ENCODE results near the gene SMTN.

SMTN gene

DNA sequence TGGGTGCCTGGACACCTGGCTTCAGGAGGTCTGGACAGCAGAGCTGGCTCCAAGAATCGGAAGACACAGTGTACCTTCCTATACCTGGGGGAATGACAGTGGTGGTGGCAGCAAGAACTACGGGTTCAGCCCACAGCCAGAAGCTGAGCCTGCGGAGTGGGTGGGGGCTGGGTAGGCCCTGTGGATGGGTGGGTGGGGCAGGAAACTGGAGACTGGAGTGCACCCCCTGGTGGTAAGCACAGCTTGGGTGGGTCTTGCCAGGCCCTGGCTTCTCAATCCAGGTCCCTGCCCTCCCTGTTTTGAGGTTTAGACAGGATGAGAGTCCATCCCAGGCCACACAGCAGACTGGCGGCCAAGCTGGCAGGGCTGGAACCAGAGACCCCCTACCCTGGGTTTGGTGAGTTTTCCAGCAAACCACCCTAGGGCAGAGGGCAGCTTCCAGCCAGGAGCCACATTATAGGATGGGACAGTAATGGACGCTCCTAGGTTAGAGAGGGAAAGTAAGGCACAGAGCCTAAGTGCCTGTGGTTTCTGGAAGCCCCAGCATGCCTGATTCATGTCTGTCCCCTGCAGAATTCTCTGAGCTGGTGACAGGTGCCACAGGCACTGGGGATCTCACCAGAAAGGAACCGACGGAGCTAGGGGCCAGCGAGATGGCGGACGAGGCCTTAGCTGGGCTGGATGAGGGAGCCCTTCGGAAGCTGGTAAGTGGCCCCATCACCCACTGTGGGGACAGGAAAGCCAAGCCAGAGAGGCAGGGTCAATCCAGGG lies 1.7 kb downstream of the SMTN start:
- no peaks in the 10 kb centered on the region for H3K27me3 Mint-ChIP-seq
- no peaks in the 10 kb centered on the region for H3K9me3 Mint-ChIP-seq
- H3K4me1 Mint-ChIP-seq (ENCODE audit: low read depth), result peaks cover 41% of the 10 kb centered on the region
- peak overlapping the region; percentile 91 for H3K4me3 Mint-ChIP-seq
- peak overlapping the region; percentile 69 for H3K27ac Mint-ChIP-seq
- peaks cover 9% of the 10 kb centered on the region for H3K36me3 Mint-ChIP-seq (ENCODE audit: low read depth)
- peak; percentile 70 for DNase-seq

DNA sequence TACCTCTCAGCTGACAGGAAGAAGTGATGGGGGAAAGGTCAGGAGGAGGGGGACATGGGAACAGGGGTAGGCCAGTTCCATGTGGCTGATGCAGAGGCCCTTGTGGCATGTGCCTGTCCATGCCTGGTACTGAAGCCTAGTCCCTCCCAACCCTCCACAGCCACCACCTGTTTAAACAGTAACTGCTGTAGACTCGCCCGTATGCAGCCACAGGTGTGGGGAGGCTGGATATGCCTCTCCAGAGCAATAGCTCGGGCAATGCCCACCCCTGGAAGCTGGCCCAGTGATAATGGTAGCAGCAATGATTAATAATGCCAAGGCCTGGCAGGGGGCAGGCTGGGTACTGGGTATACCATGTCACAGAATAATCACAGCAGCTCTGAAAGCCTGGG lies 2.3 kb downstream of the SMTN start:
- Mint-ChIP-seq H3K36me3 (ENCODE audit: low read depth) (peaks cover 9% of the 10 kb centered on the region), H3K27me3 (no peaks in the 10 kb centered on the region), H3K4me1 (ENCODE audit: low read depth) (peaks cover 41% of the 10 kb centered on the region), H3K9me3 (no peaks in the 10 kb centered on the region), H3K4me3 (peak overlapping the region; percentile 91), H3K27ac (peak overlapping the region; percentile 93)
- DNase-seq, result no peak

DNA sequence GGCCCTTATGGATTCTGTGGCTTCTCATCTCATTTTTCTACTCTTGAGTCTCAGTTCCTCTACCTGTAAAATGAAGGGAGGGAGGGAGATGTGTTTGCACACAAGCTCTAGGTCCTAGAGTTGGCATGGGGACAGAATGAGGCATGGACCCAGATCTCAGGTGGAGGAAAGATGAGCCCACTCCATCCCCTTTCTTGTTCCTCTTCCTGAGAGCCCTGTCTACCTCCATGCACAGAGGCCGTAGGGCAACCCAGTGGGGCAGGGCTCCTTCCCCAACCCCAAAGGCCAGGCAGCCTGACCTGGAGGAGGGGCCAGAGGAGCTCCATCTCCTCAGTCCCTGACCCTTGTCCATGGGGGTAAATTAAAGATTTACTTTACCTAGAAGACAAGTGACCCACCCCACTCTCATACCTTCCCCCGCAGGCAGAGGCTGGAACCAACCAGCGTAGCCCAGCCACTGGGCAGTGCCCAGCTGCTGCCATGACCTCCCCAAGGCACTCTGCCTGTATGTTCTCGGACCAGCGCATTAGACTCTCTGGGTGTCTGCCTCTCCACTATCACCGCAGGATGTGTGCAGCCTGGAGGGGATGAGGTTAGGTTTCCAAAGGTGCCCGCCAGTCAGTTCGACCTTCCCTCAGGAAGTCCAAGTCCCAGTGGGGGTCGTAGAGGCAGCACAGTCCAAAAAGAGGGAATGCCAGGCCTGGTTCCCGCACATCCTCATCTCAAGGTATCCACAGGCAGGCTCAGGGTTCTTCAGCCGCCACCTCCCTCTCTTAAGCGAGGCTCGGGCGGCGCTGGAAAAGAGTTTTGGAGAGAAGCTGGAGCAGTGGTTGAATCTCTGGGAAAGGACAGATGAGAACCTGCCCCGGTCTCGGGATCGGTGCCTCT lies 3.0 kb downstream of the SMTN start:
- peaks cover 41% of the 10 kb centered on the region for H3K4me1 Mint-ChIP-seq (ENCODE audit: low read depth)
- DNase-seq, result no peak
- peak overlapping the region; percentile 91 for H3K4me3 Mint-ChIP-seq
- H3K27ac Mint-ChIP-seq, result peak overlapping the region; percentile 93
- H3K36me3 Mint-ChIP-seq (ENCODE audit: low read depth), result peaks cover 9% of the 10 kb centered on the region
- H3K9me3 Mint-ChIP-seq, result no peaks in the 10 kb centered on the region
- no peaks in the 10 kb centered on the region for H3K27me3 Mint-ChIP-seq

DNA sequence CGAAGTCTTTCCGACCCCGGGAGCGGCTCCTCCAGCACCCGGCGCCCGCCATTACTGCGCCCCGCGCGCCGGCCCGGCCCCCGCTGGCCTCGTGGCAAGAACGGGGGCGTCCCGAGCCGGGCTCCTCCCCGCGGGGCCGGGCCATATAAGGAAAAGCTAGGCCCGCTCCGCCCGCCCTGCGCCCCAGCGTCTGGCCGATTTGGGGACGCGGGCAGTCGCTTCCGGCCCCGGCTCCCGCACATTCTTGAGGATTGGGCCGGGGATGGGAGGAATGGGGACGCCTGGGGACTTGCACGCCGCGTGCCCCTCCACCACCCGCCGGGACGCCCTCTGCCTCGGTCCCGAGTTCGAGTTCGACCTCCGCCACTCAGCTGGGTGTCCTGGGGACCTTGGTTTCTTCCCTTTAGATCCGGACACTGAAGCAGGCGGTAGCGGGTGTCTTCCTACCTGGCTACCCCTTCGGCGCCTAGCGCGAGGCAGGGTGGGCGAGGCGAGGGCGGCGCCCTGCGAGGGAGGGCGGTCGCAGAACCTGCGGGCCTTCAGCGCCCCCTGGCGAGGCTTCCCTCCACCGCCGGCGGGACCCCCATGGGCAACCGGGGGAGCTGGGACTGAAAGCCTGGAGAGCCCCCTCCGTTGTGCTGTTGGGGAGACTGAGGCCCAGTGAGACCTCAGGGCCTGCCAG lies 3.8 kb downstream of the SMTN start:
- H3K4me1 Mint-ChIP-seq (ENCODE audit: low read depth), result peaks cover 41% of the 10 kb centered on the region
- DNase-seq, result peak; percentile 92
- peaks cover 9% of the 10 kb centered on the region for H3K36me3 Mint-ChIP-seq (ENCODE audit: low read depth)
- peak overlapping the region; percentile 91 for H3K4me3 Mint-ChIP-seq
- no peaks in the 10 kb centered on the region for H3K27me3 Mint-ChIP-seq
- no peaks in the 10 kb centered on the region for H3K9me3 Mint-ChIP-seq
- H3K27ac Mint-ChIP-seq, result peak overlapping the region; percentile 96

DNA sequence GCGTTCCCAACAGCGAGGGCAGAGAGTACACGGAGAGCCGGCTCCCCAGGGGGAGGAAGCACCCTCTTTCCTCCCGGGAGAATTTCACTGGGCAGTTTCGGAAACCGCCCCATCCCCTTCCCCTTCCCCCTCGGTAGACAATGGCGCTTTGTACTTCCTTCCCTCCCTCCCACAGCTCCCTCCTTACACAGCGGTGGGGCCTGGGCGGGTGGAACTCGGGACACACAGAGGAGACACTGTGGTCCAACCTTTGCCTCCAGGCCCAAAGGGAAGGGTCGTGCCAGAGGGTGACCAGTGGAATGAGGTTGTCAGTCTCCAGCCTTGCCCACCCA lies 4.3 kb downstream of the SMTN start:
- H3K36me3 Mint-ChIP-seq (ENCODE audit: low read depth), result peaks cover 9% of the 10 kb centered on the region

DNA sequence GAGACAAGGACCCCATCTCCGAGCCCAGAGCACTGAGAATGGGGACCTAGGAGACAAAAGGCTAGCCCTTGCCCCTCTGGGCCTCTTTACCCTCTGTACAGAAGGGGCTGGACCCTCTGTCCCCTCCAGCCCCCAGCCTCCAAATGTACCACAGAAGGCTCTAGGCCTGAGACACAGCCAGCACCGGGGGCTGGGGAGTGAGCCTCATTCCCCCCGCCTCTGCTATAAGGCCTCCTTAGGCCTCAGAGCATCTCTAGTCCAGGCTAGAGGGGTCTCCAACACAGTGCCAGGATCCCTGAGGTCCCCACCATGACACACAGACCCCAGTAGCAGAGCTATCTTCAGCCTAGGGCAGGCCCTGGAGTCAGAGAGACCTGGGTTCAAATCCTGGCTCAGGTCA lies 4.8 kb downstream of the SMTN start:
- peak overlapping the region; percentile 91 for H3K4me3 Mint-ChIP-seq
- H3K4me1 Mint-ChIP-seq (ENCODE audit: low read depth), result peaks cover 37% of the 10 kb centered on the region
- no peaks in the 10 kb centered on the region for H3K27me3 Mint-ChIP-seq
- H3K9me3 Mint-ChIP-seq, result no peaks in the 10 kb centered on the region
- no peak for DNase-seq
- peaks cover 9% of the 10 kb centered on the region for H3K36me3 Mint-ChIP-seq (ENCODE audit: low read depth)
- H3K27ac Mint-ChIP-seq, result no peak overlapping the region

More for the DNA sequence above, 4.3 kb downstream of the SMTN start:
- H3K27ac Mint-ChIP-seq, result peak overlapping the region; percentile 96
- H3K9me3 Mint-ChIP-seq, result no peaks in the 10 kb centered on the region
- H3K27me3 Mint-ChIP-seq, result no peaks in the 10 kb centered on the region
- no peak for DNase-seq
- H3K4me1 Mint-ChIP-seq (ENCODE audit: low read depth), result peaks cover 41% of the 10 kb centered on the region
- H3K4me3 Mint-ChIP-seq, result peak overlapping the region; percentile 91

DNA sequence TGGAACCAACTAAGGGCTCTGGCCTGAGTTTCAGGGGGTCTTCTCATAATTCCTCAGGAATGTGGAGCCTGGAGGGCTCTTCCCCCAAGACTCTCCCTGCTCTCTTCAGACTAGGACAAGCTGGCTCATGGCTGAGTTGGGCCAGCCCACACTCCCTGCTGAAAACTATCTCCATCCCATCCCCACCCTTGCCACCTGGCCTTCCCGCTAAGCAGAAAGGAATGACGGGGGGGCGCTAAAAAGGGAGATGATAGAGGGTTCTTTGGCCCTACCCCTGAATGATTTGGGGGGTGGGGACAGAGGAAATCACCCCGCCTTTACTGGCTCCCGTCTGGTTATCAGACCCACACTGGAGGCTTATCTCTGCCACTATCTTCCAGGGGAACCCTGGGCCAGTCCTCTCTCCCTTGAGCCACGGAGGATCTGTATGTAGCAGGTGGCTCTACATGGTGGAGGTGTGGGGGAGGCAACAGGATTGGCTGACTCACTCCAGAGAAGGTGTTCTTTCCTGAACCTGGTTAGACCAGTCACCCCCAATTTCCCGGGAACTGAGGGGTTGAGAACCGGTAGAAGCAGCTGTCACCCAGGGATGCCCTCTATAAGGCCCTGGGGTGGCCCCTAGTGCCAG lies 5.7 kb downstream of the SMTN start:
- Mint-ChIP-seq H3K36me3 (ENCODE audit: low read depth) (peaks cover 9% of the 10 kb centered on the region), H3K27me3 (no peaks in the 10 kb centered on the region), H3K9me3 (no peaks in the 10 kb centered on the region), H3K4me1 (ENCODE audit: low read depth) (peaks cover 28% of the 10 kb centered on the region), H3K27ac (no peak overlapping the region), H3K4me3 (no peak overlapping the region)
- DNase-seq, result no peak

DNA sequence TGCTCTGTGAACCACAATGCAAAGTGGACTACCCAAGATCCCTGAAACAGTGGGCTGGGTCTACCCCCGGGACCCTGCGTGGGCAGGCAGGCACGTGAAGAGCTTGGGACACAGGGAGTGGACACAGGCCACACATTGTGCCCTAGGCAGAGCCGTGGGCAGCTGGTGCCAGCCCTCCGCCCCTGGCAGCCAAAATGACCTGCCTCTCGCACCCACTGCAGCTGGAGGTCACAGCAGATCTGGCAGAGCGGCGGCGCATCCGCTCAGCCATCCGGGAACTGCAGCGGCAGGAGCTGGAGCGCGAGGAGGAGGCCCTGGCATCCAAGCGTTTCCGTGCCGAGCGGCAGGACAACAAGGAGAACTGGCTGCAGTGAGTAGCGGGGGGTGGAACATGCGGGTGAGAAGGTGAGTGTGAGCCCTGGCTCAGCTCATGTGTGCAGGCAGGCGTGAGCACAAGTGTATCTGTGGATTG lies 6.7 kb downstream of the SMTN start:
- Mint-ChIP-seq H3K27me3 (no peaks in the 10 kb centered on the region), H3K36me3 (ENCODE audit: low read depth) (peaks cover 9% of the 10 kb centered on the region), H3K4me1 (ENCODE audit: low read depth) (peaks cover 18% of the 10 kb centered on the region), H3K27ac (no peak overlapping the region), H3K9me3 (no peaks in the 10 kb centered on the region), H3K4me3 (no peak overlapping the region)
- DNase-seq, result no peak

DNA sequence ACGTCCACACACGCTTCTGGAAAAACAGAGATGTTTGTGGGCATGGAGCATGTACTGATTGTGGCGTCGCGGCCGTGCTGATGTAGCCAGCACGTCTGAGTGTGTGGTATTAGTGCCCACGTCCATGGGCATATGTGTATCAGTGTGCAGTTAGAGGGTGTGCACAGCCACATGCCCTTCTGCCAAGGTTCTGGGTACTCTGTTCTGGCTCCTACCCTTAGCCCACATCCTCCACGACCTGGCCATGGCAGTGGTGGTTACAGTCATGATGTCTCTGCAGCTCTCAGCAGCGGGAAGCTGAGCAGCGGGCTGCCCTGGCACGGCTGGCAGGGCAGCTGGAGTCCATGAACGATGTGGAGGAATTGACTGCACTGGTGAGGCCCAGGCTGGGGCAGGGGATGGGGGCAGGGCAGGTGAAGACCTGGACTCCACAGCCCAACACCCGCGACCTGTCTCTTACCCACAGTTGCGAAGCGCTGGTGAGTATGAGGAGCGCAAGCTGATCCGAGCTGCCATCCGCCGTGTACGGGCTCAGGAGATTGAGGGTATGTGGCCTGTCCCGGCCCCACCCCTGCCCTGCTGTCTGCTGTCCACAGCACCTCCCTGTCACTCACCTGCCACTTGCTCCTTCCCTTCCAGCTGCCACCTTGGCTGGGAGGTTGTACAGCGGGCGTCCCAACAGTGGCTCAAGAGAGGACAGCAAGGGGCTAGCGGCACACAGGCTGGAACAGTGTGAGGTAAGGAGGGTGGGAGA lies 7.3 kb downstream of the SMTN start:
- no peak for DNase-seq
- no peak overlapping the region for H3K27ac Mint-ChIP-seq
- peaks cover 12% of the 10 kb centered on the region for H3K4me1 Mint-ChIP-seq (ENCODE audit: low read depth)
- H3K9me3 Mint-ChIP-seq, result no peaks in the 10 kb centered on the region
- no peaks in the 10 kb centered on the region for H3K27me3 Mint-ChIP-seq
- no peak overlapping the region for H3K4me3 Mint-ChIP-seq
- H3K36me3 Mint-ChIP-seq (ENCODE audit: low read depth), result peaks cover 9% of the 10 kb centered on the region

DNA sequence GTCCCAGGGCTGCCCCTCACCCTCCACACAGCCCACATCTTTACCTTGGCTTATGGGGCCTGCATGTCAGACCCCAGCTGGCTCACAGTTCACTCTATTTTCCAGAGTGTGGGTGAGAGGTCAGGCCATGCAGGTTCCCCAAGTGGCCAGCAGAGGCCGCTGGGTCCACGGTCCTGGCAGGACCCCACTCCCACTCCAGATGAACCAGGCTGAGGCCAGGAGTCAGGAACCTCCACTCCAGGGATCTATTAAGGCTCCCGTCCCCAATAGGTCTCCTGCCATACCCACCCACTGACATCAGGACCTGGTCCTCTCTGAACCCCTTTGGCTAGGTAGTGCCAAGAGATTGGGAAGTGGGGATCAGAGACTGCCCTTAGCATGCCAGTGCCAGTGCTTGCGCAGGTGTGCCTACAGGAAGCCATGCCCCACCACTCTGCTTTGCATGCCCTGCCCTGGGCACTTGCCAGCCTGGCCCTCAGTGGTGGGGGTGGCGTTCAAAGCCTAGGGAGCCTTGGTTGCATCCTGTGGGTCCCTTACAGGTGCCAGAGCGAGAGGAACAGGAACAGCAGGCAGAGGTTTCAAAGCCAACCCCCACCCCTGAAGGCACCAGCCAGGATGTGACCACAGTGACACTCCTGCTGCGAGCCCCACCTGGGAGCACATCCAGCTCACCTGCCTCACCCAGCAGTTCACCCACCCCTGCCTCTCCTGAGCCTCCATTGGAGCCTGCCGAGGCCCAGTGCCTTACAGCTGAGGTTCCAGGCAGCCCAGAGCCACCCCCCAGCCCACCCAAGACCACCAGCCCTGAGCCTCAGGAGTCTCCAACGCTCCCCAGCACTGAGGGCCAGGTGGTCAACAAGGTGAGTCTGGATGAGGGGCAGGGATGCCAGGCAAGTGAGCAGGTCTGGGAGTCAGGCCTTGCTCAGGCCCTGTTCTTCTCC lies 8.3 kb downstream of the SMTN start:
- H3K27ac Mint-ChIP-seq, result no peak overlapping the region
- H3K9me3 Mint-ChIP-seq, result no peaks in the 10 kb centered on the region
- no peak overlapping the region for H3K4me3 Mint-ChIP-seq
- peaks cover 2% of the 10 kb centered on the region for H3K36me3 Mint-ChIP-seq (ENCODE audit: low read depth)
- peaks cover 2% of the 10 kb centered on the region for H3K4me1 Mint-ChIP-seq (ENCODE audit: low read depth)
- peak; percentile 61 for DNase-seq
- no peaks in the 10 kb centered on the region for H3K27me3 Mint-ChIP-seq

DNA sequence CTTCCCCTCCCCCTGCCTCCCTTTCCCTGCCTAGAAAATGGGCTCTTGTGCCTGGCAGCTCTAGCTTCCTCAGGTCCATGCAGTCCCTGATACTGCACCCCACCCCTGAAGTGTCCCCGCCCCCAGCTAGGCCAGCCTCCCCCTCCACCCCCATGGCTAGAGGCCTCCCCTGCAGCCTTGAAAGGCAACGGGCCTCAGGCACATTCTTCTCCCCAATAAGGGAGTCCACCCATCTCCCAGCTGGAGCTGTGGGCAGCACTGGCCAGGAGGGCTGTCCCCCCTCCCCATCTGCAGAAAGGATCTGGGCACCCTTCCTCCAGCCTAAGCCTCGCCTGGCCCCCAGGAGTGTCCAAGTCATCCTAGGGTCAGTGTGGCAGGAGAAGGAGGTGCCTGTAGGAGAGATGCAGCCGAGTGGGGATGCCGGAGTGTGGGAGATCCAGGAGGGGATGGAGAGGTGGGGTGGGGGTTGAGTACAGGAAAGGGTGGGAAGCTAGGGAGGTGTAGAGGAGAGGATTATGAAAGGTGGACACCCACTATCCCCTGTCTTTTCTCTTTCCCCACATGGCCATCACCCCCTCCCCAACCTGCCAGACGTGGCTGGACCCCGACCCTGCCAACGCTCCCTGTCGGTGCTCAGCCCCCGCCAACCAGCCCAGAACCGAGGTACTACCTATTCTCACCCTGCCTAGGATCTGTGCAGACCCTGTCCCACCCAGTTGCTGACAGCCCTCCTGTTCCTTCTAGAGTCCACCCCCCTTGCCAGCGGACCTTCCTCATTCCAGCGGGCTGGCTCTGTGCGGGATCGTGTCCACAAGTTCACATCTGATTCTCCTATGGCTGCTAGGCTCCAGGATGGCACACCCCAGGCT lies 9.3 kb downstream of the SMTN start:
- Mint-ChIP-seq H3K4me3 (no peak overlapping the region), H3K27me3 (no peaks in the 10 kb centered on the region), H3K4me1 (ENCODE audit: low read depth) (no peaks in the 10 kb centered on the region), H3K9me3 (no peaks in the 10 kb centered on the region), H3K27ac (no peak overlapping the region), H3K36me3 (ENCODE audit: low read depth) (no peaks in the 10 kb centered on the region)
- DNase-seq, result no peak

All from activated T-cell treated with anti-CD3 and anti-CD28 coated beads, Interleukin-2, amount 50 U/mL, for 24 hours (primary cell).